Measurements from ENCODE around the gene ANKRD22. TPM values are rescaled to one million over a fixed set of nuclear protein-coding genes. Genes with fewer than 3 reads are reported as not detected.

Gene ANKRD22
- total RNA-seq, 6 donors from 2014 or later: 0.30 to 1.9 (median 1.1) TPM; not detected in 2

DNA sequence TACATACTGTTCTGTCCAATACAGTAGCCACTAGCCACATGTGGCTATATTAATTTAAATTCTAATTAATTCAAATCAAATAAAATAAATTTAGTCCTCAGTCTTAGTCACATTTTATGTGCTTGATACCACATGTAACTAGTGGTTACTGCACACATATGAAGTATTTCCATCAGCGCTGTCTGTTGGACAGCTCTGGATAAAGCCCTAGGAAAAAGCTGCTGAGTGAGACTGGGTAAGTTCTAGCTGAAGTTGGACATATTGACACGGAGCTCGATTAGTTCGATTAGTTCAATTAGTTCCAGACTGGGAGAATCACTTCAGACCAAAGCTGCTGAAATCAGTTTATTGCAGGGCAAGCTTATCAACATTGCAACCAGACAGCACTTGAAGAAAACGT lies 64.2 kb downstream of the ANKRD22 start:
- no peaks in the 10 kb centered on the region for H3K36me3 ChIP-seq
- H3K4me1 ChIP-seq: peaks cover 0 to 7% (median 0%) of the 10 kb centered on the region in 4 donors
- ATAC-seq (ENCODE audit: low FRiP score in 2 of 2) (no peak), DNase-seq (no peak)
- H3K9me3 ChIP-seq: no peaks in the 10 kb centered on the region
- TF ChIP-seq POLR2A (IDR thresholded peaks at IDR 0.05): no peak
- TF ChIP-seq EP300 (IDR thresholded peaks at IDR 0.05): no peak
- no peak for TF ChIP-seq CTCF (IDR thresholded peaks at IDR 0.05)
- TF ChIP-seq POLR2AphosphoS5 (IDR thresholded peaks at IDR 0.05): no peak
- 69 to 83% methylated on average over 5 of the region's 5 CpGs for WGBS, 2 donors
- H3K27me3 ChIP-seq: no peaks in the 10 kb centered on the region
- H3K4me3 ChIP-seq: no peak overlapping the region
- H3K27ac ChIP-seq: no peak overlapping the region

DNA sequence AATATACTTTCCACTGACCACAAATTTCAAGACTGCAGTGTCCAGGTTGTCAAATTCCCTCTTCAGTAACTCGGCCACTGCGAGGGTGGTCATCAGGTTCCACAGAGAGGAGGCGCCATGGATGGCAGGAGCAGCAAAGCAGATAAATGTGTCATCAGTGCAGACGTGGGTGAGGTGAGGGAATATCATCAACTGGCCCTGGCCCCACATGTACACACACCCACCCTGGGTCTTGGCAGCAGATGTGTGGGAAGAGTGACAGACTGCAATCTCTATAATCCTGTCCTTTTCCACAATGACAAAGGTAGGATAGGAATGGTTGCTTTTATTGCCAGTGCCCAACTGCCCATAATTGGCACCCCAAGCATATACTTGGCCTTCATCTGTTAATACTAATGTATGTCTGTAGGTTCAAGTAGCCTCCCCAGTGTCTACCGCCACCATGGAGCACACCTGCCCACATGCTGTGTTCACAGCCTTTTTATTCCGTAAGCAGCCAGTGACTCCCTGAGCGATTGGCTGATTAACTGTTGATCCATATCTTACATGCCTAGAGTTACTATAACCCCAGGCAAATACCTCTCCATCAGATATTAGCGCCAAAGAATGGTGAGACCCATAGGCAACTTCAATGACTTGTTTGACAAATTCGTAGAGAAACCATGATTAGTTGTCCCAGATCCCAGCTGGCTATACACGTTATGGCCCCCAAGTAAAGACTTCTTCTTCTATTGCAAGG lies 65.4 kb downstream of the ANKRD22 start:
- H3K36me3 ChIP-seq: no peaks in the 10 kb centered on the region
- H3K4me3 ChIP-seq: no peak overlapping the region
- no peak for DNase-seq
- no peaks in the 10 kb centered on the region for H3K4me1 ChIP-seq
- H3K9me3 ChIP-seq: no peaks in the 10 kb centered on the region
- no peak overlapping the region for H3K27ac ChIP-seq
- ATAC-seq (ENCODE audit: low FRiP score in 2 of 2): no peak
- H3K27me3 ChIP-seq: no peaks in the 10 kb centered on the region
- TF ChIP-seq POLR2A (IDR thresholded peaks at IDR 0.05): no peak
- TF ChIP-seq POLR2AphosphoS5 (IDR thresholded peaks at IDR 0.05): no peak
- TF ChIP-seq CTCF (IDR thresholded peaks at IDR 0.05): no peak
- no peak for TF ChIP-seq EP300 (IDR thresholded peaks at IDR 0.05)
- 92 to 97% methylated on average over 10 of the region's 10 CpGs for WGBS, 2 donors

DNA sequence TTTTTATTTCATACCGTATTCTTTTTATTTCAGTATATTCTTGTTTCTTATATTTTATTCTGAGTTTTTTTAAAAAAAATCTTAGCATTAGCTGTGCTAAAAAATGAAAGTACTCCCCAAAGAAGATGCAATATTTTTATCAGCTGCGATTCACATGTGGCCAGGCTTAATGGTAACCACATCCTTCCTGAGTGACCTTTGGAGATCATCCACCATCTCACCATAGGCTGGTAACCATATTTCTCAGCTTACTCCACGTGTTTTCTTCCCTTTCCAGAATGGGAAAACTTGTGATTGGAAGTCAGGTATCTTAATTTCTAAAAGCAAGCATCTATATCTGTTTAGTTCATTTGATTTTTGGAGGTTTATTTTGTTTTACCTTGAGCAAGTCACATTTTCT lies 67.9 kb downstream of the ANKRD22 start:
- TF ChIP-seq POLR2AphosphoS5 (IDR thresholded peaks at IDR 0.05): no peak
- no peak for TF ChIP-seq CTCF (IDR thresholded peaks at IDR 0.05)
- H3K27ac ChIP-seq: no peak overlapping the region
- no peaks in the 10 kb centered on the region for H3K27me3 ChIP-seq
- no peaks in the 10 kb centered on the region for H3K4me1 ChIP-seq
- no peak for DNase-seq
- no peaks in the 10 kb centered on the region for H3K36me3 ChIP-seq
- H3K9me3 ChIP-seq: no peaks in the 10 kb centered on the region
- 54 to 61% methylated on average over 3 of the region's 3 CpGs for WGBS, 2 donors
- H3K4me3 ChIP-seq: no peak overlapping the region
- no peak for ATAC-seq (ENCODE audit: low FRiP score in 2 of 2)

- Histone ChIP-seq H3K9me3 (no peaks in the 10 kb centered on the region), H3K27me3 (no peaks in the 10 kb centered on the region), H3K27ac (no peak overlapping the region), H3K36me3 (no peaks in the 10 kb centered on the region), H3K4me3 (no peak overlapping the region), H3K4me1 (no peaks in the 10 kb centered on the region)
- no peak for ATAC-seq (ENCODE audit: low FRiP score in 2 of 2)
- WGBS, 2 donors: 68 to 87% methylated on average over 3 of the region's 3 CpGs
- no peak for DNase-seq
- no peak for TF ChIP-seq EP300 (IDR thresholded peaks at IDR 0.05)
- no peak for TF ChIP-seq POLR2A (IDR thresholded peaks at IDR 0.05)
Observed at GRCh38 chr10:88782222-88782621, 69.4 kb downstream of the ANKRD22 start.

GRCh38 chr10:88781206-88781605 lies 70.4 kb downstream of the ANKRD22 start:
- 64 to 81% methylated on average over 2 of the region's 2 CpGs for WGBS, 2 donors
- H3K27me3 ChIP-seq: no peaks in the 10 kb centered on the region
- no peak overlapping the region for H3K4me3 ChIP-seq
- ATAC-seq (ENCODE audit: low FRiP score in 2 of 2) (no peak), DNase-seq (no peak)
- H3K27ac ChIP-seq: no peak overlapping the region
- H3K9me3 ChIP-seq: no peaks in the 10 kb centered on the region
- no peaks in the 10 kb centered on the region for H3K36me3 ChIP-seq
- TF ChIP-seq CTCF (IDR thresholded peaks at IDR 0.05) (no peak), POLR2AphosphoS5 (IDR thresholded peaks at IDR 0.05) (no peak), POLR2A (IDR thresholded peaks at IDR 0.05) (no peak), EP300 (IDR thresholded peaks at IDR 0.05) (no peak)
- no peaks in the 10 kb centered on the region for H3K4me1 ChIP-seq

Other genes starting within 250 kb of the ANKRD22 start
- gene LIPF, start 187.4 kb downstream of the ANKRD22 start, total RNA-seq: not detected
- gene LIPK, start 145.6 kb downstream of the ANKRD22 start, total RNA-seq: not detected
- gene LIPN, start 91.8 kb downstream of the ANKRD22 start, total RNA-seq: 1 to 10 TPM in 2 of 6 donors, under 1 TPM in 2, not detected in 2; 0.29 to 1.9 (median 0.98) TPM
- not detected for gene LIPM, start 49.1 kb downstream of the ANKRD22 start, total RNA-seq
- 10 to 100 TPM in 2 of 6 donors, 1 to 10 TPM in 4; 4.9 to 69.1 (median 7.0) TPM for gene STAMBPL1, start 28.4 kb upstream of the ANKRD22 start, total RNA-seq
- 100 to 1,000 TPM in 5 of 6 donors, 10 to 100 TPM in 1; 94.3 to 328 (median 186) TPM for gene ACTA2, start 100.9 kb upstream of the ANKRD22 start, total RNA-seq
- 10 to 100 TPM; 30.1 to 80.3 (median 44.4) TPM for gene FAS, start 139.0 kb upstream of the ANKRD22 start, total RNA-seq

Data from upper lobe of left lung (tissue), 6 donors.